Mesenchymal stem cell (in vitro differentiated cells and primary cell): ENCODE measurements around the gene EXTL1.

Experiments
- DNase-seq: peaks from one replicate; pipeline ENCODE4 v3.0.0-alpha.2; 2013
- H2AFZ ChIP-seq: one replicate; pipeline ENCODE4 v1.6.1; 2013; ENCODE audit warnings: low read depth, mild to moderate bottlenecking, control low read depth, inconsistent platforms, low read length, moderate library complexity
- H2AK5ac ChIP-seq: 2 replicates; pipeline ENCODE4 v1.6.1; 2013; ENCODE audit warnings: low read length, moderate library complexity, mild to moderate bottlenecking, inconsistent platforms; ENCODE audit not compliant: severe bottlenecking
- H2BK120ac ChIP-seq: one replicate; pipeline ENCODE4 v1.6.1; 2013; ENCODE audit warnings: low read depth, mild to moderate bottlenecking, inconsistent platforms, low read length, moderate library complexity
- H2BK12ac ChIP-seq, 2 experiments: one replicate each; pipeline ENCODE4 v1.6.1; 2013; ENCODE audit warnings: inconsistent platforms in 2 of 2, low read length in 2 of 2, mild to moderate bottlenecking in 2 of 2, moderate library complexity in 2 of 2, control low read depth in 1 of 2
- H2BK15ac ChIP-seq: one replicate; pipeline ENCODE4 v1.6.1; 2013; ENCODE audit warnings: mild to moderate bottlenecking, low read depth, inconsistent platforms; ENCODE audit not compliant: poor library complexity, severe bottlenecking
- H2BK5ac ChIP-seq: 2 replicates; pipeline ENCODE4 v1.6.1; 2013; ENCODE audit warnings: low read depth, mild to moderate bottlenecking, low read length, control low read depth, inconsistent platforms; ENCODE audit not compliant: poor library complexity, severe bottlenecking
- H3K14ac ChIP-seq, 2 experiments: one replicate each; pipeline ENCODE4 v1.6.1; 2013; ENCODE audit warnings: inconsistent platforms in 2 of 2, low read length in 2 of 2, control low read depth in 1 of 2, mild to moderate bottlenecking in 1 of 2, moderate library complexity in 1 of 2
- H3K18ac ChIP-seq, 2 experiments: one replicate each; pipeline ENCODE4 v1.6.1; 2013; ENCODE audit warnings: inconsistent platforms in 2 of 2, low read length in 2 of 2, control low read depth in 1 of 2, low read depth in 1 of 2, mild to moderate bottlenecking in 1 of 2
- H3K23ac ChIP-seq, 2 experiments: one replicate each; pipeline ENCODE4 v1.6.1; 2013; ENCODE audit warnings: inconsistent platforms in 2 of 2, low read length in 2 of 2, mild to moderate bottlenecking in 2 of 2, moderate library complexity in 2 of 2, control low read depth in 1 of 2
- H3K27ac ChIP-seq: 2 replicates; pipeline ENCODE4 v1.5.1; 2013; ENCODE audit warnings: mild to moderate bottlenecking, moderate library complexity, low read length, control low read depth, inconsistent platforms; ENCODE audit not compliant: poor library complexity, severe bottlenecking
- H3K27me3 ChIP-seq, 2 experiments: 2 replicates each; pipeline versions ENCODE4 v1.6.1 to v1.7.0; 2013; ENCODE audit warnings: low read length in 2 of 2, mild to moderate bottlenecking in 2 of 2, moderate library complexity in 2 of 2, control low read depth in 1 of 2, inconsistent platforms in 1 of 2; ENCODE audit not compliant: control insufficient read depth in 1 of 2, insufficient read depth in 1 of 2
- H3K36me3 ChIP-seq, 2 experiments: 2 replicates each; pipeline versions ENCODE4 v1.6.1 to v1.7.0; 2013; ENCODE audit warnings: low read length in 2 of 2, control low read depth in 1 of 2, inconsistent platforms in 1 of 2, low read depth in 1 of 2, mild to moderate bottlenecking in 1 of 2; ENCODE audit not compliant: insufficient read depth in 2 of 2, control insufficient read depth in 1 of 2
- H3K4ac ChIP-seq, 2 experiments: one replicate each; pipeline ENCODE4 v1.6.1; 2013; ENCODE audit warnings: inconsistent platforms in 2 of 2, low read length in 2 of 2, mild to moderate bottlenecking in 2 of 2, moderate library complexity in 2 of 2, control low read depth in 1 of 2, low read depth in 1 of 2
- H3K4me1 ChIP-seq: 2 replicates; pipeline ENCODE4 v1.6.1; 2013; ENCODE audit warnings: low read depth, low read length, control low read depth; ENCODE audit not compliant: control insufficient read depth, insufficient read depth
- H3K4me2 ChIP-seq: 2 replicates; pipeline ENCODE4 v1.6.1; 2013; ENCODE audit warnings: low read length, mild to moderate bottlenecking, inconsistent platforms; ENCODE audit not compliant: poor library complexity, severe bottlenecking
- H3K4me3 ChIP-seq, 2 experiments: 2 replicates each; pipeline versions ENCODE4 v1.5.1 to v1.7.0; 2013; ENCODE audit warnings: low read length in 2 of 2, mild to moderate bottlenecking in 2 of 2, control low read depth in 1 of 2, low read depth in 1 of 2; ENCODE audit not compliant: insufficient read depth in 1 of 2
- H3K79me1 ChIP-seq: replicated peaks from 2 replicates; pipeline ENCODE4 v1.6.1; 2013; ENCODE audit warnings: mild to moderate bottlenecking, control low read depth, low read length, inconsistent platforms; ENCODE audit not compliant: poor library complexity, severe bottlenecking
- H3K9ac ChIP-seq: 2 replicates; pipeline ENCODE4 v1.7.0; 2013; ENCODE audit warnings: mild to moderate bottlenecking, low read length, moderate library complexity
- H3K9me3 ChIP-seq: 2 replicates; pipeline ENCODE4 v1.7.0; 2013; ENCODE audit warnings: mild to moderate bottlenecking, low read length; ENCODE audit not compliant: control insufficient read depth
- H4K8ac ChIP-seq: one replicate; pipeline ENCODE4 v1.6.1; 2013; ENCODE audit warnings: inconsistent platforms, mild to moderate bottlenecking, low read length, moderate library complexity
- H4K91ac ChIP-seq: one replicate; pipeline ENCODE4 v1.6.1; 2013; ENCODE audit warnings: mild to moderate bottlenecking, low read length, inconsistent platforms
- WGBS: methylation state at CpG from one replicate; pipeline ENCODE4 v1.1.7; 2013; ENCODE audit warnings: mixed read lengths; 5-methylcytosine and 5-hydroxymethylcytosine counted together

EXTL1 gene

GRCh38 chr1:26035203-26035958 lies 13.8 kb downstream of the EXTL1 start:
- H3K9ac ChIP-seq = peak overlapping the region; percentile 79
- under 1% methylated on average over 56 of the region's 60 CpGs for WGBS
- peak overlapping the region; percentile 73 to 91 for H3K4me3 ChIP-seq

GRCh38 chr1:26035959-26036755 lies 14.6 kb downstream of the EXTL1 start:
- H3K27ac ChIP-seq = no peak overlapping the region
- peak overlapping the region; percentile 79 for H3K9ac ChIP-seq

More at GRCh38 chr1:26035203-26035958, 13.8 kb downstream of the EXTL1 start:
- H3K18ac ChIP-seq = peak overlapping the region; percentile 64 to 67
- peak overlapping the region in 1 of 2 experiments; percentile 13 for H3K4ac ChIP-seq
- no peaks in the 10 kb centered on the region for H3K9me3 ChIP-seq
- no peak overlapping the region for H2AK5ac ChIP-seq
- peak overlapping the region; percentile 95 for H2AFZ ChIP-seq
- peak overlapping the region in 1 of 2 experiments; percentile 61 for H2BK12ac ChIP-seq
- no peak overlapping the region for H4K91ac ChIP-seq
- H2BK15ac ChIP-seq = peak overlapping the region; percentile 65
- H2BK120ac ChIP-seq = no peak overlapping the region
- H3K14ac ChIP-seq = peak overlapping the region in 1 of 2 experiments; percentile 69
- peak; percentile 94 for DNase-seq
- H3K36me3 ChIP-seq = no peaks in the 10 kb centered on the region
- H3K4me1 ChIP-seq = peaks cover 19% of the 10 kb centered on the region
- peaks cover 0 to 57% of the 10 kb centered on the region in 2 experiments for H3K27me3 ChIP-seq
- H2BK5ac ChIP-seq = no peak overlapping the region
- H3K23ac ChIP-seq = peak overlapping the region in 1 of 2 experiments; percentile 78
- H4K8ac ChIP-seq = peak overlapping the region; percentile 64
- H3K4me2 ChIP-seq = peak overlapping the region; percentile 90
- H3K27ac ChIP-seq = peak overlapping the region; percentile 31
- no peaks in the 10 kb centered on the region for H3K79me1 ChIP-seq

GRCh38 chr1:26036756-26037281 lies 15.2 kb downstream of the EXTL1 start:
- Histone ChIP-seq H3K27ac (no peak overlapping the region), H4K8ac (no peak overlapping the region), H3K4me1 (peaks cover 19% of the 10 kb centered on the region), H4K91ac (no peak overlapping the region), H3K9me3 (no peaks in the 10 kb centered on the region), H3K14ac (no peak overlapping the region), H2BK120ac (no peak overlapping the region), H2AFZ (no peak overlapping the region), H2BK5ac (no peak overlapping the region), H2AK5ac (no peak overlapping the region), H3K79me1 (no peaks in the 10 kb centered on the region), H3K23ac (no peak overlapping the region), H3K36me3 (no peaks in the 10 kb centered on the region), H3K4ac (no peak overlapping the region), H3K4me3 (no peak overlapping the region), H2BK12ac (peak overlapping the region in 1 of 2 experiments; percentile 21), H2BK15ac (peak overlapping the region; percentile 49), H3K4me2 (no peak overlapping the region), H3K9ac (no peak overlapping the region), H3K27me3 (peaks cover 7 to 67% of the 10 kb centered on the region in 2 experiments), H3K18ac (peak overlapping the region in 1 of 2 experiments; percentile 28)
- 66% methylated on average over 10 of the region's 11 CpGs for WGBS
- no peak for DNase-seq

More at GRCh38 chr1:26035959-26036755, 14.6 kb downstream of the EXTL1 start:
- Histone ChIP-seq H3K18ac (peak overlapping the region in 1 of 2 experiments; percentile 40), H4K91ac (no peak overlapping the region), H2BK12ac (peak overlapping the region in 1 of 2 experiments; percentile 60), H3K4ac (peak overlapping the region in 1 of 2 experiments; percentile 28), H2AK5ac (no peak overlapping the region), H2BK5ac (no peak overlapping the region), H2BK15ac (peak overlapping the region; percentile 49), H3K4me2 (peak overlapping the region; percentile 90), H3K27me3 (peaks cover under 1 to 60% of the 10 kb centered on the region in 2 experiments), H3K36me3 (no peaks in the 10 kb centered on the region), H3K23ac (no peak overlapping the region), H3K4me1 (peaks cover 19% of the 10 kb centered on the region), H3K9me3 (no peaks in the 10 kb centered on the region), H3K79me1 (no peaks in the 10 kb centered on the region), H3K14ac (no peak overlapping the region), H3K4me3 (peak overlapping the region; percentile 73 to 91), H2BK120ac (no peak overlapping the region), H2AFZ (peak overlapping the region; percentile 95), H4K8ac (peak overlapping the region; percentile 16)
- peak; percentile 76 for DNase-seq
- 9% methylated on average over 36 of the region's 39 CpGs for WGBS
